Upper lobe of left lung (tissue), 6 donors: ENCODE results near the gene ATAD2B. TPM values are rescaled to one million over a fixed set of nuclear protein-coding genes. Genes with fewer than 3 reads are reported as not detected.
"Not testable (repeated sequence)": the region's sequence is repeated elsewhere in the genome, so short reads cannot be mapped to it uniquely, and the experiment has no call there.

Source experiments
- ATAC-seq, 2 donors: fragments of 200-7000 bp; cut with Tn5 transposase; one replicate each; pipeline ENCODE4 v1.9.1; 2022; ENCODE audit warnings: mild to moderate bottlenecking in 2 of 2, moderate library complexity in 2 of 2; ENCODE audit not compliant: low FRiP score in 2 of 2
- DNase-seq, 2 donors: peaks; one replicate each; pipeline ENCODE4 v3.0.0-alpha.2; 2019 to 2020
- H3K27ac ChIP-seq, 4 donors: fragments of 200-600 bp; sonication (generic); one replicate each; pipeline ENCODE4 v1.5.1; 2016 to 2019
- H3K27me3 ChIP-seq, 4 donors: fragments of 200-600 bp; sonication (generic); one replicate each; pipeline ENCODE4 v1.5.1; 2017 to 2019
- H3K36me3 ChIP-seq, 4 donors: fragments of 200-600 bp; sonication (generic); one replicate each; pipeline ENCODE4 v1.5.1; 2016 to 2019
- H3K4me1 ChIP-seq, 4 donors: fragments of 200-600 bp; sonication (generic); one replicate each; pipeline ENCODE4 v1.5.1; 2018 to 2019
- H3K4me3 ChIP-seq, 4 donors: fragments of 200-600 bp; sonication (generic); one replicate each; pipeline ENCODE4 v1.5.1; 2017 to 2019; ENCODE audit warnings: mild to moderate bottlenecking in 2 of 4, moderate library complexity in 1 of 4
- H3K9me3 ChIP-seq, 4 donors: fragments of 200-600 bp; sonication (generic); one replicate each; pipeline ENCODE4 v1.5.1; 2018 to 2019
- CTCF ChIP-seq, 6 experiments: fragments of 450-650 bp in 4 of 6; fragments of 200-600 bp in 2 of 6; sonication (generic) in 2 of 6; IDR thresholded peaks; one replicate each; pipeline ENCODE4 v1.5.1; 2016 to 2019; ENCODE audit warnings: antibody characterized with exemption in 6 of 6
- EP300 ChIP-seq, 4 donors: sonication (generic); formaldehyde crosslinking; IDR thresholded peaks; one replicate each; pipeline ENCODE4 v1.5.1; 2017; ENCODE audit warnings: antibody characterized with exemption in 4 of 4, control low read depth in 2 of 4
- POLR2A ChIP-seq, 4 donors: fragments of 450-650 bp; IDR thresholded peaks; one replicate each; pipeline ENCODE4 v1.5.1; 2016 to 2017; ENCODE audit warnings: antibody characterized with exemption in 4 of 4, mild to moderate bottlenecking in 2 of 4
- POLR2AphosphoS5 ChIP-seq, 2 donors: sonication (generic); formaldehyde crosslinking; IDR thresholded peaks; one replicate each; pipeline ENCODE4 v1.5.1; 2017; ENCODE audit warnings: antibody characterized with exemption in 2 of 2
- whole genome bisulfite sequencing, 2 donors: methylation state at CpG; one replicate each; pipeline ENCODE4 v1.1.5; 2017 to 2018; 5-methylcytosine and 5-hydroxymethylcytosine counted together
- total RNA-seq, 6 donors: library from RNA; depleted of rRNA in 4 of 6; stranded (reverse); fragments of >200 nt in 4 of 6; gene quantifications; one replicate each; pipeline versions ENCODE4 v1.1.0 to v1.2.1, GENCODE V29; 2016 to 2021
- donor health status: DM: no; HTN: no; CAD: no; lungs with moderate emphysema.
- donor health status: DM: no; HTN: yes; CAD: no; lungs with severe emphysema.

ATAD2B gene
- total RNA-seq, 6 donors from 2014 or later, result 17.8 to 51.3 (median 25.3) TPM

GRCh38 chr2:23789012-23789411 lies 137.9 kb downstream of the ATAD2B start:
- TF ChIP-seq POLR2A (IDR thresholded peaks at IDR 0.05), result no peak
- no peak for TF ChIP-seq CTCF (IDR thresholded peaks at IDR 0.05)
- TF ChIP-seq EP300 (IDR thresholded peaks at IDR 0.05), result no peak
- TF ChIP-seq POLR2AphosphoS5 (IDR thresholded peaks at IDR 0.05), result no peak
- no peak for ATAC-seq
- WGBS, 2 donors, result 93 to 96% methylated on average over 1 of the region's 1 CpG

GRCh38 chr2:23788100-23788499 lies 138.8 kb downstream of the ATAD2B start:
- Histone ChIP-seq H3K9me3 (no peaks in the 10 kb centered on the region), H3K27ac (no peak overlapping the region), H3K4me3 (no peak overlapping the region), H3K36me3 (peaks cover 0 to 32% (median 5%) of the 10 kb centered on the region in 4 donors), H3K27me3 (no peaks in the 10 kb centered on the region), H3K4me1 (peaks cover 0 to 5% (median 0%) of the 10 kb centered on the region in 4 donors)
- 36 to 42% methylated on average over 1 of the region's 1 CpG for WGBS, 2 donors
- DNase-seq, result no peak
- TF ChIP-seq POLR2A (IDR thresholded peaks at IDR 0.05) (no peak), EP300 (IDR thresholded peaks at IDR 0.05) (no peak), POLR2AphosphoS5 (IDR thresholded peaks at IDR 0.05) (no peak), CTCF (IDR thresholded peaks at IDR 0.05) (no peak)
- ATAC-seq, result no peak

More at GRCh38 chr2:23789012-23789411, 137.9 kb downstream of the ATAD2B start:
- Histone ChIP-seq H3K36me3 (peaks cover 0 to 32% (median 5%) of the 10 kb centered on the region in 4 donors), H3K27me3 (no peaks in the 10 kb centered on the region), H3K9me3 (no peaks in the 10 kb centered on the region), H3K27ac (no peak overlapping the region), H3K4me1 (peaks cover 0 to 5% (median 0%) of the 10 kb centered on the region in 4 donors), H3K4me3 (no peak overlapping the region)
- no peak for DNase-seq

DNA sequence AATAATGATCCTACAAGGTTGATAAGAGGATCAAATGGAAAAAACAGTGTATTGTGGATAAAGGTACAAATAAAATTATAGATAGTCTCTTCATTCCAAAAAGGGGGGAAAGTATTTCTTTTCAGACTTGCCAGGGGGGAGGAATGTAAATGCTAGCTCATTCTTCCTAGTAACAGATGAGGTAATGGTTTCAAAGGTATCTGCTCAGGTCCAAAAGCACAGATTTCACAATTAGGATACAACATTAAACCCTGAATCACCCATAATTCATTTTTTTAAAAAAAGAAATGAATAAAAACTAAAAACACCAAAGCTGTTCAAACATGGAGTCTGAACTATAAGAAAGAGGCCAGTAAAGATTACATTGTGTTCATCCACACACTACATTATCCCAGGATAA lies 142.0 kb downstream of the ATAD2B start:
- H3K4me3 ChIP-seq, result no peak overlapping the region
- H3K36me3 ChIP-seq, result peaks cover 0 to 54% (median 7%) of the 10 kb centered on the region in 4 donors
- H3K4me1 ChIP-seq, result no peaks in the 10 kb centered on the region
- TF ChIP-seq CTCF (IDR thresholded peaks at IDR 0.05) (no peak), POLR2AphosphoS5 (IDR thresholded peaks at IDR 0.05) (no peak), EP300 (IDR thresholded peaks at IDR 0.05) (no peak), POLR2A (IDR thresholded peaks at IDR 0.05) (no peak)
- H3K27ac ChIP-seq, result no peak overlapping the region
- no peaks in the 10 kb centered on the region for H3K9me3 ChIP-seq
- DNase-seq (no peak), ATAC-seq (no peak)
- H3K27me3 ChIP-seq, result no peaks in the 10 kb centered on the region

GRCh38 chr2:23782646-23783045 lies 144.3 kb downstream of the ATAD2B start:
- TF ChIP-seq POLR2AphosphoS5 (IDR thresholded peaks at IDR 0.05) (no peak), POLR2A (IDR thresholded peaks at IDR 0.05) (no peak), EP300 (IDR thresholded peaks at IDR 0.05) (no peak), CTCF (IDR thresholded peaks at IDR 0.05) (no peak)
- H3K9me3 ChIP-seq, result no peaks in the 10 kb centered on the region
- H3K27me3 ChIP-seq, result no peaks in the 10 kb centered on the region
- H3K4me3 ChIP-seq, result no peak overlapping the region
- H3K4me1 ChIP-seq, result no peaks in the 10 kb centered on the region
- 79 to 84% methylated on average over 1 of the region's 1 CpG for WGBS, 2 donors
- DNase-seq (no peak), ATAC-seq (no peak)
- peaks cover 0 to 57% (median 5%) of the 10 kb centered on the region in 4 donors for H3K36me3 ChIP-seq
- no peak overlapping the region for H3K27ac ChIP-seq

DNA sequence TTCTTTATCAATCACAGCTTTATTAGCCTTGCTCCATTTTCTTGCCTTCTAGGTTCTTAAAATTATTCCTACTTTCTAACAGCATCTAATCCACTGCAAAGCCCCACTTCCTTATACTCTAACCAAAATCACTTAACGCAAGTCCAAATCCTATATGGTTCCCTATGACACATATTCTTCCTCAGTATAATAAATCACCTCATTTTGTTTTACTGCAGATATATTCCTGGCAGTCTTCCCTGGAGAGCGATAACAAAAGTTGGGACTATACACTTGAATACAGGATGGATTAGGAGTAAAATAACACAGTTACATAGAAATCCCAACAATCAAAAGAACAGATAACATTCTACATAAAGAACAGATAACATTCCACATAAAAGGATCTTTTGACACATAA lies 144.8 kb downstream of the ATAD2B start:
- DNase-seq (no peak), ATAC-seq (no peak)
- no peaks in the 10 kb centered on the region for H3K27me3 ChIP-seq
- WGBS, 2 donors, result 88 to 98% methylated on average over 2 of the region's 2 CpGs
- TF ChIP-seq EP300 (IDR thresholded peaks at IDR 0.05), result no peak
- TF ChIP-seq POLR2A (IDR thresholded peaks at IDR 0.05), result no peak
- no peak for TF ChIP-seq CTCF (IDR thresholded peaks at IDR 0.05)
- no peak for TF ChIP-seq POLR2AphosphoS5 (IDR thresholded peaks at IDR 0.05)
- H3K9me3 ChIP-seq, result no peaks in the 10 kb centered on the region
- no peak overlapping the region for H3K4me3 ChIP-seq
- no peak overlapping the region for H3K27ac ChIP-seq
- H3K36me3 ChIP-seq, result peaks cover 0 to 58% (median 5%) of the 10 kb centered on the region in 4 donors
- H3K4me1 ChIP-seq, result no peaks in the 10 kb centered on the region

- H3K27me3 ChIP-seq, DNase-seq, H3K27ac ChIP-seq, ATAC-seq, H3K4me3 ChIP-seq, H3K4me1 ChIP-seq, H3K9me3 ChIP-seq: not testable (repeated sequence)
- WGBS, 2 donors, result 96 to 97% methylated on average over 10 of the region's 10 CpGs
- peaks cover 0 to 56% (median 2%) of the 10 kb centered on the region in 4 donors for H3K36me3 ChIP-seq
Measured at GRCh38 chr2:23780465-23780864, 146.5 kb downstream of the ATAD2B start.
